IMR-90 (cell line): ENCODE data around the gene GCGR. TPM values are rescaled to one million over a fixed set of nuclear protein-coding genes. Genes with fewer than 3 reads are reported as not detected.
A peak's percentile ranks its signal among the peaks of the same experiment; 100 is the strongest.

Source experiments
- ATAC-seq: fragments of 200-7000 bp; cut with Tn5 transposase; 2 replicates; pipeline ENCODE4 v1.9.1; 2020; ENCODE audit warnings: low read depth, mild to moderate bottlenecking, moderate library complexity
- BruUV-seq: library from RNA; stranded (reverse); fragments of 400-500 nt; replicated peaks from 2 replicates; lab custom pipeline; 2021; lab: Mats Ljungman, UMichigan
- CTCF ChIA-PET: fragments of 300-600 bp; formaldehyde crosslinking; extraction: SDS; loops from one replicate; lab custom pipeline; 2021; ENCODE audit warnings: antibody characterized with exemption; lab: Yijun Ruan, JAX
- POLR2A ChIA-PET: fragments of 300-600 bp; sonication (Branson Sonifier 250); formaldehyde crosslinking; loops from one replicate; lab custom pipeline; 2022; ENCODE audit warnings: antibody characterized with exemption; ENCODE audit not compliant: unreplicated experiment; lab: Charles Lee
- DNase-seq: peaks from one replicate; pipeline ENCODE4 v3.0.0; 2013
- H2AFZ ChIP-seq: replicated peaks from 2 replicates; pipeline ENCODE3; 2013; ENCODE audit warnings: low read length, mild to moderate bottlenecking; ENCODE audit not compliant: poor library complexity
- H2AK5ac ChIP-seq: 2 replicates; pipeline ENCODE4 v1.6.1; 2013; ENCODE audit warnings: low read depth, low read length, inconsistent platforms
- H2AK9ac ChIP-seq: replicated peaks from 2 replicates; pipeline ENCODE3; 2013; ENCODE audit warnings: mild to moderate bottlenecking, low read depth, low read length, moderate library complexity; ENCODE audit not compliant: poor library complexity
- H2BK120ac ChIP-seq: 2 replicates; pipeline ENCODE4 v1.6.1; 2013; ENCODE audit warnings: low read depth, low read length, inconsistent platforms
- H2BK15ac ChIP-seq: 3 replicates; pipeline ENCODE4 v1.6.1; 2013; ENCODE audit warnings: low read depth, low read length, inconsistent platforms
- H2BK20ac ChIP-seq: 2 replicates; pipeline ENCODE4 v1.6.1; 2013; ENCODE audit warnings: low read depth, mild to moderate bottlenecking, inconsistent platforms, low read length, moderate library complexity
- H2BK5ac ChIP-seq: 2 replicates; pipeline ENCODE4 v1.6.1; 2013; ENCODE audit warnings: mild to moderate bottlenecking, low read depth, low read length, inconsistent platforms; ENCODE audit not compliant: poor library complexity, severe bottlenecking
- H3K14ac ChIP-seq: replicated peaks from 2 replicates; pipeline ENCODE4 v1.6.1; 2013; ENCODE audit warnings: low read depth, low read length, inconsistent platforms
- H3K18ac ChIP-seq: 2 replicates; pipeline ENCODE4 v1.6.1; 2013; ENCODE audit warnings: low read depth, low read length, control low read depth
- H3K23ac ChIP-seq: 2 replicates; pipeline ENCODE4 v1.6.1; 2013; ENCODE audit warnings: low read depth, low read length, inconsistent platforms
- H3K27ac ChIP-seq: 2 replicates; pipeline ENCODE4 v1.5.1; 2013; ENCODE audit warnings: mild to moderate bottlenecking, control low read depth, low read length; ENCODE audit not compliant: insufficient read depth
- H3K27me3 ChIP-seq: 2 replicates; pipeline ENCODE4 v1.6.1; 2013; ENCODE audit warnings: low read length; ENCODE audit not compliant: control insufficient read depth, insufficient read depth
- H3K36me3 ChIP-seq: 2 replicates; pipeline ENCODE4 v1.6.1; 2013; ENCODE audit warnings: low read length, mixed read lengths; ENCODE audit not compliant: control insufficient read depth, insufficient read depth
- H3K4ac ChIP-seq: 2 replicates; pipeline ENCODE4 v1.6.1; 2013; ENCODE audit warnings: low read depth, low read length, inconsistent platforms
- H3K4me1 ChIP-seq: 2 replicates; pipeline ENCODE4 v1.6.1; 2013; ENCODE audit warnings: low read length, mixed read lengths; ENCODE audit not compliant: control insufficient read depth, insufficient read depth
- H3K4me2 ChIP-seq: 2 replicates; pipeline ENCODE4 v1.6.1; 2013; ENCODE audit warnings: low read depth, mild to moderate bottlenecking, control low read depth, low read length, moderate library complexity
- H3K4me3 ChIP-seq: 2 replicates; pipeline ENCODE4 v1.5.1; 2013; ENCODE audit warnings: low read depth, mild to moderate bottlenecking, control low read depth, low read length, moderate library complexity; ENCODE audit not compliant: insufficient read depth
- H3K56ac ChIP-seq: 2 replicates; pipeline ENCODE4 v1.6.1; 2013; ENCODE audit warnings: low read length, inconsistent platforms; ENCODE audit not compliant: insufficient read depth; ENCODE audit errors: extremely low read depth
- H3K79me1 ChIP-seq, 2 experiments: 2 replicates each; pipeline ENCODE4 v1.6.1; 2013; ENCODE audit warnings: low read length in 2 of 2, inconsistent platforms in 1 of 2, low read depth in 1 of 2
- H3K9ac ChIP-seq: 2 replicates; pipeline ENCODE4 v1.6.1; 2013; ENCODE audit warnings: low read depth, low read length, control low read depth
- H3K9me1 ChIP-seq: 2 replicates; pipeline ENCODE4 v1.6.1; 2013; ENCODE audit warnings: low read length, inconsistent platforms; ENCODE audit not compliant: insufficient read depth
- H3K9me3 ChIP-seq: 2 replicates; pipeline ENCODE4 v1.6.1; 2013; ENCODE audit warnings: low read length; ENCODE audit not compliant: control insufficient read depth, insufficient read depth
- H4K20me1 ChIP-seq: 2 replicates; pipeline ENCODE4 v1.6.1; 2013; ENCODE audit warnings: low read length, inconsistent platforms; ENCODE audit not compliant: insufficient read depth
- H4K5ac ChIP-seq: 2 replicates; pipeline ENCODE4 v1.6.1; 2013; ENCODE audit warnings: mild to moderate bottlenecking, low read depth, low read length, control low read depth
- H4K8ac ChIP-seq, 2 experiments: 2 replicates each; pipeline ENCODE4 v1.6.1; 2013; ENCODE audit warnings: low read depth in 2 of 2, low read length in 2 of 2, control low read depth in 1 of 2, inconsistent platforms in 1 of 2
- H4K91ac ChIP-seq: 2 replicates; pipeline ENCODE4 v1.6.1; 2013; ENCODE audit warnings: low read depth, low read length, inconsistent platforms; ENCODE audit not compliant: insufficient read depth
- FOS ChIP-seq: fragments of 150-350 bp; IDR thresholded peaks from 2 replicates; pipeline ENCODE4 v1.6.1; 2016; ENCODE audit warnings: low read depth, low read length
- RFX5 ChIP-seq: IDR thresholded peaks from 2 replicates; pipeline ENCODE4 v1.8.0; 2012; ENCODE audit warnings: low read depth, mild to moderate bottlenecking, low read length, moderate library complexity
- WGBS, 2 experiments: methylation state at CpG; one replicate each; pipeline versions ENCODE4 v1.1.5 to v1.1.7; 2013; ENCODE audit warnings: missing lambda C conversion rate in 2 of 2; ENCODE audit not compliant: insufficient read length in 1 of 2; ENCODE audit errors: extremely low coverage in 2 of 2; 5-methylcytosine and 5-hydroxymethylcytosine counted together
- dilution Hi-C: fragments of 300-500 bp; cut with HindIII; formaldehyde crosslinking; loops from one replicate; pipeline ENCODE4 v1.14.3; 2018; ENCODE audit warnings: low sequenced_read_pairs; ENCODE audit not compliant: unreplicated experiment
- in situ Hi-C: fragments of 300-500 bp; cut with MboI; formaldehyde crosslinking; loops from 3 replicates; pipeline ENCODE4 v1.14.3; 2019; ENCODE audit warnings: low sequenced_read_pairs, inconsistent platforms, mixed read lengths
- intact Hi-C: fragments of 100-400 bp; cut with micrococcal nuclease; formaldehyde crosslinking; loops from 2 replicates; pipeline ENCODE4 v1.10.0; 2022
- polyA plus RNA-seq, 3 experiments: library from polyadenylated mRNA; depleted of rRNA; stranded (reverse); fragments of >200 nt; gene quantifications; 2 replicates each; pipeline ENCODE4 v1.2.3, GENCODE V29; 2012; ENCODE audit warnings: low replicate concordance in 1 of 3
- total RNA-seq: library from RNA; depleted of rRNA; stranded (reverse); fragments of >200 nt; gene quantifications from 2 replicates; pipeline ENCODE4 v1.2.3, GENCODE V29; 2012
- TF ChIP-seq, protein P1 (sequence below): fragments of 150-350 bp; IDR thresholded peaks from 2 replicates; pipeline ENCODE4 v1.6.1; 2017; ENCODE audit warnings: mild to moderate bottlenecking, antibody characterized with exemption, low read length, low read depth

The GCGR gene
- total and polyA plus RNA-seq, 2 of the 4 experiments (the other 2 are of a cell fraction): not detected

DNA sequence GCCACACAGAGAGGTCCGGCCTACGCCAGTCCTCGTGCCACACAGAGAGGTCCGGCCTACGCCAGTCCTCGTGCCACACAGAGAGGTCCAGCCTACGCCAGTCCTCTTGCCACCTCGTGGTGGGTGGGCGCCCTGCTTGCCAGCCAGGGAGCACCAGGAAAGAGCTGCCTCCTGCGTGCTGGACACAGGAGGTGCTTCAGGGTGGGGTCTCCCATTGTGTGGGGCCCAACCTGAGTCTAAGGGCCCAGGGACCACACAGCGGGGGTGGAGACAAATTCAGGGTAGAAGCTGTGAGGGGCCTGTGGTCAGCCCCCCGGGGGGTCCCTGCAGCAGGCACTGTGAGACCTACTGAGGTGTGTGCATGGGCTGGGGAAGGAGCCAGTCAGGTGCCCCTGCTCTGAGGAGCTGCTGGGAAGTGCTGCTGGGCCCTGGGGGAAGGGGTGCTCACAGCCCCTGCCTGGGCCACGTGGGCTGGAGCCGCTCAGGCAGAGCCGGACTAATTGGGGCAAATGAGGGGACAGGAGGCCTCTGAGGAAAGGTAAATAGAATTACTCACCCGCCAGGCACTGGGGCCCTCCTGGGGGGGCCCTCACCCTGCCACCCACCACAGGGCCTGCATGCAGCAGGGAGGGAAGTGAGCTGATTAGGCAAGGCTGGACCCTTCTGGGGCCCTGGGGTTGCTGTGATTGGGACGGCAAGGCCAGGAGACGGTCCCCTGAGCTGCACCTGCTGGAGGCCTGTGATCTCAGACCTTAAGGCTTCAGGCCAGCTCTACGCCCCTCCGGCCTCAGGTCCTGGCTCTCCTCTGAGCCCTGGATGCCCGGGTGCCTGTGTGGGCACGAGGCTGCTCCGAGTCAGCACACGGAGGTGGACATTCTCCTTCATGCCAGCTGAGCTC is 11.0 kb downstream of the GCGR start:
- Histone ChIP-seq H3K9me3 (no peaks in the 10 kb centered on the region), H2BK20ac (no peak overlapping the region), H3K4ac (peak overlapping the region; percentile 50; the same call in 1 of the 2 replicates), H2BK15ac (no peak overlapping the region), H2AK5ac (peak overlapping the region; percentile 15; the same call in 1 of the 2 replicates), H3K4me2 (no peak overlapping the region), H4K5ac (no peak overlapping the region), H4K20me1 (no peaks in the 10 kb centered on the region; the same call in 1 of the 2 replicates), H4K8ac (no peak overlapping the region), H3K4me3 (no peak overlapping the region), H3K56ac (no peak overlapping the region), H2BK120ac (0 out of 2 replicates have a peak overlapping the region, but pooled peaks have one; percentile 8), H3K4me1 (peaks cover 9% of the 10 kb centered on the region; the same call in 1 of the 2 replicates), H3K9me1 (peaks cover 10% of the 10 kb centered on the region; the same call in 1 of the 2 replicates), H4K91ac (no peak overlapping the region), H3K27ac (no peak overlapping the region), H2AK9ac (no peak overlapping the region), H2AFZ (no peak overlapping the region), H3K23ac (no peak overlapping the region), H3K18ac (no peak overlapping the region), H3K79me1 (no peaks in the 10 kb centered on the region), H3K36me3 (no peaks in the 10 kb centered on the region), H3K9ac (no peak overlapping the region), H3K14ac (no peak overlapping the region), H3K27me3 (peaks cover 13% of the 10 kb centered on the region; the same call in 1 of the 2 replicates), H2BK5ac (no peak overlapping the region)
- TF ChIP-seq, protein P1, sequence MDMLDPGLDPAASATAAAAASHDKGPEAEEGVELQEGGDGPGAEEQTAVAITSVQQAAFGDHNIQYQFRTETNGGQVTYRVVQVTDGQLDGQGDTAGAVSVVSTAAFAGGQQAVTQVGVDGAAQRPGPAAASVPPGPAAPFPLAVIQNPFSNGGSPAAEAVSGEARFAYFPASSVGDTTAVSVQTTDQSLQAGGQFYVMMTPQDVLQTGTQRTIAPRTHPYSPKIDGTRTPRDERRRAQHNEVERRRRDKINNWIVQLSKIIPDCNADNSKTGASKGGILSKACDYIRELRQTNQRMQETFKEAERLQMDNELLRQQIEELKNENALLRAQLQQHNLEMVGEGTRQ: peak; percentile 45
- TF ChIP-seq RFX5: no peak
- no peak for TF ChIP-seq FOS
- POLR2A ChIA-PET: no interaction called here
- in situ Hi-C loops (no loop called here), dilution Hi-C loops (no loop called here), intact Hi-C loops (no loop called here)
- DNase-seq: no peak
- CTCF ChIA-PET: no interaction called here
- ATAC-seq: no peak
- BruUV-seq: no TSS peak
- WGBS, 2 experiments: 80% methylated on average over 4 of the region's 24 CpGs; no CpG with 5 or more reads in 1 of the 2 experiments
